Measurements from ENCODE around the gene ARHGEF28.

DNA sequence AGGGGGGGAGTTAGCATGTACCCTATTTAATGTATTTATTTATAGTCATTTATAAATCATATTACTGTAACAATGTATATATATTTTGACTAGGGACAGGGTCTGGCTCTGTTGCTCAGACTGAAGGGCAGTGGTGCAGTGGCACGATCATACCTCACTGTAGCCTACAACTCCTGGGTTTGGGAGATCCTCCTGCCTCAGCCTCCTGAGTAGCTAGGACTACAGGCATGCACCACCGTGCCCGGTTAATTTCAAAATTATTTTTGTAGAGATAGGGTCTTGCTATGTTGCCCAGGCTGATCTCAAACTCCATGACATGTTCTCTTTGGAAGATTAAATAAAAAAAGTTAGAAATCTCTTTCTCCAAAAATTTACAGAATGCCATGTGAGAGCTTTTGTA is 52.8 kb downstream of the ARHGEF28 start:
- TF ChIP-seq CTCF (conservative IDR thresholded peaks at IDR 0.05; ENCODE audit: low read length) (no peak), EZH2phosphoT487 (IDR thresholded peaks at IDR 0.05; ENCODE audit: borderline replicate concordance, low read depth, low read length) (no peak)

Data from OCI-LY7 (cell line).